Thyroid gland (tissue), 4 donors: ENCODE measurements around the gene CHST12. TPM values are rescaled to one million over a fixed set of nuclear protein-coding genes. Genes with fewer than 3 reads are reported as not detected.
A peak's percentile ranks its signal among the peaks of the same experiment; 100 is the strongest.

Experiments
- DNase-seq, 2 donors: peaks; one replicate each; pipeline ENCODE4 v3.0.0-alpha.2; 2019
- H3K27ac ChIP-seq, 3 donors: fragments of 200-600 bp; sonication (generic); 1 replicate in 2 of 3; 2 replicates in 1 of 3; pipeline ENCODE4 v1.5.1; 2016 to 2019; ENCODE audit warnings: mild to moderate bottlenecking in 1 of 3, moderate library complexity in 1 of 3
- H3K27me3 ChIP-seq: fragments of 200-600 bp; sonication (generic); one replicate; pipeline ENCODE4 v1.5.1; 2019
- H3K36me3 ChIP-seq, 2 donors: fragments of 200-600 bp; sonication (generic); one replicate each; pipeline ENCODE4 v1.5.1; 2016 to 2019
- H3K4me1 ChIP-seq, 2 donors: fragments of 200-600 bp; sonication (generic); one replicate each; pipeline ENCODE4 v1.5.1; 2017 to 2019
- H3K4me3 ChIP-seq, 3 donors: fragments of 200-600 bp; sonication (generic); replicated peaks in 1 of 3; 1 replicate in 2 of 3; 2 replicates in 1 of 3; pipeline ENCODE4 v1.5.1; 2016; ENCODE audit warnings: mild to moderate bottlenecking in 1 of 3
- H3K9me3 ChIP-seq: fragments of 200-600 bp; sonication (generic); one replicate; pipeline ENCODE4 v1.5.1; 2017
- POLR2A ChIP-seq, 2 donors: fragments of 450-650 bp; IDR thresholded peaks; one replicate each; pipeline ENCODE4 v1.6.1; 2017; ENCODE audit warnings: antibody characterized with exemption in 2 of 2, mild to moderate bottlenecking in 2 of 2, moderate library complexity in 1 of 2
- WGBS, 2 donors: methylation state at CpG; one replicate each; pipeline ENCODE4 v1.1.5; 2017; 5-methylcytosine and 5-hydroxymethylcytosine counted together
- intact Hi-C: fragments of 100-400 bp; cut with DNase I; formaldehyde crosslinking; loops from one replicate; pipeline ENCODE4 v1.15.1; 2023
- total RNA-seq, 4 donors: library from RNA; depleted of rRNA; stranded (reverse); fragments of >200 nt; gene quantifications; one replicate each; pipeline ENCODE4 v1.2.3, GENCODE V29; 2016
- TF ChIP-seq, protein P1 (sequence below), 6 experiments: fragments of 200-600 bp in 3 of 6; fragments of 450-650 bp in 3 of 6; sonication (generic) in 3 of 6; IDR thresholded peaks; one replicate each; pipeline ENCODE4 v1.5.1; 2016 to 2019; ENCODE audit warnings: antibody characterized with exemption in 6 of 6, mild to moderate bottlenecking in 2 of 6, inconsistent platforms in 1 of 6, moderate library complexity in 1 of 6

Gene CHST12
- 10 to 100 TPM; 15.3 to 24.2 (median 19.2) TPM for total RNA-seq

- Histone ChIP-seq H3K27me3 (no peaks in the 10 kb centered on the region), H3K36me3 (no peaks in the 10 kb centered on the region), H3K27ac (peak within 1 kb of the TSS; percentile 12 to 68 (median 44)), H3K4me1 (peaks cover 24 to 49% of the 10 kb centered on the region in 2 donors), H3K9me3 (no peaks in the 10 kb centered on the region), H3K4me3 (peak within 1 kb of the TSS; percentile 56 to 78 (median 69))
- TF ChIP-seq POLR2A (IDR thresholded peaks at IDR 0.05): peak in 1 of 2 donors; percentile 69
- TF ChIP-seq, protein P1, sequence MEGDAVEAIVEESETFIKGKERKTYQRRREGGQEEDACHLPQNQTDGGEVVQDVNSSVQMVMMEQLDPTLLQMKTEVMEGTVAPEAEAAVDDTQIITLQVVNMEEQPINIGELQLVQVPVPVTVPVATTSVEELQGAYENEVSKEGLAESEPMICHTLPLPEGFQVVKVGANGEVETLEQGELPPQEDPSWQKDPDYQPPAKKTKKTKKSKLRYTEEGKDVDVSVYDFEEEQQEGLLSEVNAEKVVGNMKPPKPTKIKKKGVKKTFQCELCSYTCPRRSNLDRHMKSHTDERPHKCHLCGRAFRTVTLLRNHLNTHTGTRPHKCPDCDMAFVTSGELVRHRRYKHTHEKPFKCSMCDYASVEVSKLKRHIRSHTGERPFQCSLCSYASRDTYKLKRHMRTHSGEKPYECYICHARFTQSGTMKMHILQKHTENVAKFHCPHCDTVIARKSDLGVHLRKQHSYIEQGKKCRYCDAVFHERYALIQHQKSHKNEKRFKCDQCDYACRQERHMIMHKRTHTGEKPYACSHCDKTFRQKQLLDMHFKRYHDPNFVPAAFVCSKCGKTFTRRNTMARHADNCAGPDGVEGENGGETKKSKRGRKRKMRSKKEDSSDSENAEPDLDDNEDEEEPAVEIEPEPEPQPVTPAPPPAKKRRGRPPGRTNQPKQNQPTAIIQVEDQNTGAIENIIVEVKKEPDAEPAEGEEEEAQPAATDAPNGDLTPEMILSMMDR (IDR thresholded peaks at IDR 0.05): no peak
- DNase-seq: peak; percentile 95
- intact Hi-C loops: no loop called here
- 12 to 14% methylated on average over 10 to 11 of the region's 89 CpGs for WGBS, 2 donors
Observed at GRCh38 chr7:2403014-2403717, at the start of gene CHST12. TSS of gene CHST12 (plus strand) at chr7:2403611. CDS start at chr7:2432640, 29,029 bp downstream.

- Histone ChIP-seq H3K27me3 (no peaks in the 10 kb centered on the region), H3K9me3 (no peaks in the 10 kb centered on the region), H3K36me3 (no peaks in the 10 kb centered on the region), H3K27ac (peak overlapping the region; percentile 99 to 100 (median 99)), H3K4me3 (peak overlapping the region; percentile 0 to 96 (median 8)), H3K4me1 (peaks cover 16 to 25% of the 10 kb centered on the region in 2 donors)
- peak; percentile 88 to 89 for DNase-seq
- intact Hi-C loops: loop anchor here (10.0 kb wide), 2 partner anchors 109 to 779 kb away; partner anchors contain the start of genes MRM2, NUDT1 and PSMG3
- 0 to 3% methylated on average over 5 to 16 of the region's 26 CpGs for WGBS, 2 donors
- TF ChIP-seq POLR2A (IDR thresholded peaks at IDR 0.05): peak in 1 of 2 donors; percentile 43
- TF ChIP-seq, protein P1 (IDR thresholded peaks at IDR 0.05): no peak
Observed at GRCh38 chr7:2353936-2354185, 49.5 kb upstream of the CHST12 start.

DNA sequence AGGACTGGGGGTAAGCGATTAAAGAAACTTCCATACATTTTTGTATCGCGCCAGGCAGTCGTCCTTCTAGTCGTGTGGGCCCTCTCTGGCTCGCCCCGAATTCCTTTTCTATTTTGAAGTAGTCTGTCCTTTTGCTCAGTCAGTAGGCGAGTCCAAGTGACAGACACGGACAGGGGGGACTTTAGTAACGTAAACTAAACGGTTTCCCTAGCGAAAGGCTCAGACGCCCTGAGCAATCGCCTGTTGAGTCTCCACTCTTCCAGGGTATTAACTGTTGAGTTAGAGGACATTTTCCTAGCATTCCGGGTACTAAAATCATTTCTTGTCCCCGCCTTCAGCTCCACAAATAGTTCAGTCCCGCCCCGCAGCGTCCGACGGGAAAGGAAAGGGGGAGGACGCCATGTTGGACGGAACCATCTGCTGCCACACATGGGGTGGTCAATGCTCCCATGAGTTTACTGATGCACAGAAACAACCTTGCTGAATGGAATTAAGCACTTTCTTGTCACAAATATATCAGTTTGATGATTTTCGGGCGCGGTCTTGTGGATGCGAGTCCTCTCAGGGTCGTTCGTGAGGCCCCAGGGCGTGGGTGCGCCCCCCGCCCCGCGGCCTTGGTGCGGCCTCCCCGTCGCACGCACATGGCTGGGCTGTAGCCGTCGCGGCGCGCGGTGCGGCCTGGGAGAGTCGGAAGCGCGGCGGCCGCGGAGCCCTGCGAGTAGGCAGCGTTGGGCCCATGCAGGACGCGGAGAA, 49.0 kb upstream of the CHST12 start, which contains the start of gene EIF3B:
Gene EIF3B (plus strand): TSS at position 642 of the 753 bp plus-strand sequence. CDS start 95 bp downstream, at position 737.
- no peaks in the 10 kb centered on the region for H3K27me3 ChIP-seq
- TF ChIP-seq, protein P1 (IDR thresholded peaks at IDR 0.05): peak in 1 of 6 experiments; percentile 11
- peak in 1 of 2 donors; percentile 63 for TF ChIP-seq POLR2A (IDR thresholded peaks at IDR 0.05)
- no peaks in the 10 kb centered on the region for H3K9me3 ChIP-seq
- H3K27ac ChIP-seq: peak within 1 kb of the TSS; percentile 99 to 100 (median 99)
- H3K4me1 ChIP-seq: peaks cover 16 to 30% of the 10 kb centered on the region in 2 donors
- DNase-seq: peak; percentile 85 to 92
- H3K36me3 ChIP-seq: no peaks in the 10 kb centered on the region
- 0% methylated on average over 16 to 29 of the region's 55 CpGs for WGBS, 2 donors
- intact Hi-C loops: loop anchor here (10.0 kb wide), 2 partner anchors 110 to 780 kb away; partner anchors contain the start of genes MRM2, NUDT1 and PSMG3
- H3K4me3 ChIP-seq: peak within 1 kb of the TSS; percentile 43 to 96 (median 79)

DNA sequence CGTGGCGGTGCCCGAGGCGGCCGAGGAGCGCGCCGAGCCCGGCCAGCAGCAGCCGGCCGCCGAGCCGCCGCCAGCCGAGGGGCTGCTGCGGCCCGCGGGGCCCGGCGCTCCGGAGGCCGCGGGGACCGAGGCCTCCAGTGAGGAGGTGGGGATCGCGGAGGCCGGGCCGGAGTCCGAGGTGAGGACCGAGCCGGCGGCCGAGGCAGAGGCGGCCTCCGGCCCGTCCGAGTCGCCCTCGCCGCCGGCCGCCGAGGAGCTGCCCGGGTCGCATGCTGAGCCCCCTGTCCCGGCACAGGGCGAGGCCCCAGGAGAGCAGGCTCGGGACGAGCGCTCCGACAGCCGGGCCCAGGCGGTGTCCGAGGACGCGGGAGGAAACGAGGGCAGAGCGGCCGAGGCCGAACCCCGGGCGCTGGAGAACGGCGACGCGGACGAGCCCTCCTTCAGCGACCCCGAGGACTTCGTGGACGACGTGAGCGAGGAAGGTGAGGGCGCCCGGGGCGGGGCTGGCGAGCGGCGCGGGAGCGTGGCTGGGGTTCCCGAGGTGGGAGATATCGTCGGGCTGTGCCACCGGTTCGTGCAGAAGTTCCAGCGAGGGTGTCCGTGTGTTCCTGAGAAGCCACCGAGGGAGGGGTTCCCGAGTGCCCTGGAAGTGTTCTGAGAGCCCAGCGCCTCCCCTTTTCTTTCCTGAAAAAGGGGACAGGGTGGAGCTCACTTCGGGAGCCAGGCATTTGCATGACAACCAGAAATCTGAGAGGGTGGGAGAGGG, 48.3 kb upstream of the CHST12 start:
- Histone ChIP-seq H3K9me3 (no peaks in the 10 kb centered on the region), H3K4me1 (peaks cover 16 to 30% of the 10 kb centered on the region in 2 donors), H3K36me3 (no peaks in the 10 kb centered on the region), H3K27me3 (no peaks in the 10 kb centered on the region), H3K4me3 (peak overlapping the region; percentile 43 to 96 (median 79)), H3K27ac (peak overlapping the region in 2 of 3 donors; percentile 27 to 100)
- WGBS, 2 donors: 0 to 3% methylated on average over 11 to 19 of the region's 92 CpGs
- DNase-seq: peak in 1 of 2 donors; percentile 8
- intact Hi-C loops: loop anchor here (5.0 to 10.0 kb wide), 3 partner anchors 52 to 780 kb away; partner anchors contain the start of genes MRM2, NUDT1 and PSMG3
- TF ChIP-seq, protein P1 (IDR thresholded peaks at IDR 0.05): no peak
- TF ChIP-seq POLR2A (IDR thresholded peaks at IDR 0.05): no peak
